T47D (cell line): ENCODE data around the gene AKAP11.

Source experiments
- DNase-seq, 2 experiments: peaks; one replicate each; pipeline versions ENCODE4 v3.0.0 to v3.0.0-alpha.2; 2011 to 2012; ENCODE audit warnings: low read depth in 1 of 2, low spot score in 1 of 2
- JUND ChIP-seq: IDR thresholded peaks from 2 replicates; pipeline ENCODE4 v1.6.1; 2012; ENCODE audit warnings: low read depth
- in situ Hi-C: cut with HindIII; loops from 2 replicates; pipeline ENCODE4 v1.10.0; 2016; ENCODE audit warnings: low sequenced_read_pairs, low pct_unique_long_range_greater_than_20kb

The AKAP11 gene

DNA sequence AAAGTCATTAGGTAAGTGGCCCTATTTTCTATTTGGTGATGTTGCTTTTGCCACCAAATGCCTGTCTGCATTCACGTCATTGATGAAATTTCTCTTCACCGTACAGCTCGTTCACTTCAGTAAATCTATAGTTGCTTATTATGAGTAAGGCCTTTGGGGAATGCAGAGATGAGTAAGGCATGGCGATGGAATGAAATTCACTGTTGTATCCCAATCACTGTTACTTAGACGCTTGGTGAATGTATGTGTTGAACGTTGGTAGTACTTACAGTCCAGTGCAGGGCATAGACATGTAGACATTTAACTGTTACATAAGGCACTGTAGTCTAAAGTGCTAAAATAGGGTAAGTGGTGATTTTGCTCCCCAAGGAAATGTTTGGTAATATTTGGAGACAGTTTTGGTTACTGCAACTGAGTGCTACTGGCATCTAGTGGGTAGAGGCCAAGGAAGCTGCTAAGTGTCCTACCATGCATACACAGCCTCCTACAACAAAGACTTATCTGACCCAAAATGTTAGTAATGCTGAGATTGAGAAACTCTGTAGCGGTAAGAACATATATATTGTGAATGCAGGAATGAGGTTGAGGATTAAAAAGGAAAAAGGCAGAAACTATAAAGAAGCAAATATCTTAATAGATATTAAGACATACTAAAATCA lies 5.8 kb downstream of the AKAP11 start:
- in situ Hi-C loops, result no loop called here
- DNase-seq, result no peak
- no peak for TF ChIP-seq JUND

DNA sequence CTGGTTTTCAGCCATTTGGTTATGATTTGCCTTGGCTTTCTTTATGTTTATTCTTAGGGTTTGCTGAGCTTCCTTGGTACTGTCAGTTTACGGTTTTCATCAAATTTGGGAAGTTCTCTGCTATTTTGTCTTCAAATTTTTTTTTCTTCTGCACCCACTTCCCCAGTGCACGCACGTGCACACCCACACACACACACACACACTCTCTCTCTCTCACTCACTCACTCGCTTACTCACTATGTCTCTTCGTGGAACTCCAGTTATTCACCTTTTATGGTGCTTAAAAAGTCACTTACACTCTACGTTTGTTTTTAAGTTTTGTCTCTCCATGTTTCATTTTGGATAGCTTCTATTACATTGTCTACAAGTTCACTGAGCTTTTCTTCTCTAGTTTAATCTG lies 7.1 kb downstream of the AKAP11 start:
- in situ Hi-C loops, result no loop called here
- TF ChIP-seq JUND, result no peak
- DNase-seq, result no peak

DNA sequence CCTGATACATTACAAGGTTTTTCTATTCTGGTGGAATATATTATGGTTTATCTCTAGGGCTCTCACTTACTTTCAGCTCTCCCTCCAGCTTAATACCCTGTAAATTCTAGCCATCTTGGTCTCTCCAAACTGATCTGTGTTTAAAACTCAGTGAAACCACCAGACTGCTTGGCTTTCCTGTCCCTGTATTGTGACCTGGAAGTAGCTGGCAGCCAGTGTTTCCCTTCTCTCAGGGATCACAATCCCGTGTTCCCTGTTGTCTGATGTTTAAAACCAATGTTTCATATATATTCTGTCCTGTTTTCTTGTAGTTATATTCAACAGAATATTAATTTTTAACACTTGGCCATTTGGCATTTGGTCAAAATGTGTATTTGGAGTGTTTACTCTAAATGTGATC lies 8.0 kb downstream of the AKAP11 start:
- in situ Hi-C loops, result no loop called here
- no peak for DNase-seq
- no peak for TF ChIP-seq JUND

DNA sequence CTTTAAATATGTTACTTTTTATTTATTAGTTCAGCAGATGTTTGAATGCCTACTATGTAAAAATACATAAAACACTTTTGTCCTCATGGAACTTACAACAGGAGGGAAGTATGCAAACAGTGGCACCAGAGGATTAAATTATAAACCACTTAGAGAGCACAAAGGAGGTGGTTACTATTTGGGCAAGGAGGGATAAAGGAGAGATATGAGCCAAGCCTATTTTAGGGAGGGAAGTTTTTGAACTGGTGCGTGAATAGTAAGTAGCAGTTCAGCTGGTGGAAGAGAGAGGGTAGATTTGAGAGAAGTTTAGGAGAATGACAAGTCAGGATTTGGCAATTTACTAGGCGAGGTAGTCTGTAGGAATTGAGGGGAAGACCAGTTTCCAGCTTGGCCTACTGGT lies 8.6 kb downstream of the AKAP11 start:
- no peak for DNase-seq
- in situ Hi-C loops, result no loop called here
- TF ChIP-seq JUND, result no peak

DNA sequence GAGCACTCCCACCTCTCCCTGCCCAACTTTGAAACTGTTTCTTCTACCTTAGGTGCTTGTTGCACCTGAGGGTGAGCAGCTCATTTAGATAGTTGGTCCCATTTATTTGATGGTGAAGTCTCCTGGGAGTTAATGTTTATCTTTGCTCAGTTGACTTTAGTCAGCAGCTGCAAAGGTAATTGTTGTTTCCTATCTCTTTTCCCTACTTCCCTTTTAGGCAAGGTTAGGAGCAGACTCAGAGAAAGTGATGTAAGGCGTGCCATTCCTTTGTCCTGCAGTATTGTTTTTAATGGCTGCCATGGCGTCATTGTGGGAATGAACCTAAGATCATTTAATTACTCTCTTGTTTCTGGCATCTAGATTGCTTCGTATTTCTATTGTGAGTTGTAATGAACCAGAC lies 11.6 kb downstream of the AKAP11 start:
- in situ Hi-C loops, result no loop called here

DNA sequence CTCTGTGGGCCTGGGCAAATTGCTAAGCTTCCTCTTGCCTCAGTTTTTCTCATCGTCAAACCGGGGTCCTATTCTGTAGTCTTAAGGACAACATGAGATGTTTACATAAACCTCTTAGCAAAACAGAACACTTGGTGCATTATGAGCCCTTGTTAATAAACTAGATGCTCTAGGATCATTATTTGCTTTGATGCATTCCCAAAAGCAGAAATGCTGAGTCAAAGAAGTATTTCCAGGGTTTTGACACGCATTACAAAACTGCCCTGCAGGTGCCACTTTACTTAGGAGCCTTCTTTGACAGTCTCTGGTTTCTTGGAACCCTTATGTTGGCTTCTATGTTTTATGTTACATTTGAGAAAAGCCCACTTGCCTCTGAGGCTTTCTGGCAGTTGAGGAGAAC lies 12.1 kb downstream of the AKAP11 start:
- no peak for TF ChIP-seq JUND
- no peak for DNase-seq
- in situ Hi-C loops, result no loop called here

More for the DNA sequence above, 11.6 kb downstream of the AKAP11 start:
- TF ChIP-seq JUND, result no peak
- DNase-seq, result no peak

DNA sequence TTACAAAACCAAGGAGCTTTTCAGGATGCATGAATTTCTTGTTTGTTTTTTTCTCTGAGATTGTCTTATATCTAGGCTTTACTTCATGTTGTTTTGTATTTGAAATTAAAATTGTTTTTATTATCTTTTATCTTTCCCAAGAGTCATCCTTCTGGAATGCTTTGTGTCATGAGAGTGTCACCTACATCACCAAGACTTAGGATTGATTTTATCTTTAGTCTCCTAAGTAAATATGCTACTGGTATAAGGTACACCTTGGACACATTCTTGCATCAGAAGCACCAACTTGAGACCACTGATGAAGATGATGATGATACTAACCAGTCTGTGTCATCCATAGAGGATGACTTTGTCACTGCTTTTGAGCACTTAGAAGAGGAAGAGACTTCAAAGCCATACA lies 26.4 kb downstream of the AKAP11 start:
- in situ Hi-C loops, result no loop called here
- DNase-seq, result no peak
- no peak for TF ChIP-seq JUND

DNA sequence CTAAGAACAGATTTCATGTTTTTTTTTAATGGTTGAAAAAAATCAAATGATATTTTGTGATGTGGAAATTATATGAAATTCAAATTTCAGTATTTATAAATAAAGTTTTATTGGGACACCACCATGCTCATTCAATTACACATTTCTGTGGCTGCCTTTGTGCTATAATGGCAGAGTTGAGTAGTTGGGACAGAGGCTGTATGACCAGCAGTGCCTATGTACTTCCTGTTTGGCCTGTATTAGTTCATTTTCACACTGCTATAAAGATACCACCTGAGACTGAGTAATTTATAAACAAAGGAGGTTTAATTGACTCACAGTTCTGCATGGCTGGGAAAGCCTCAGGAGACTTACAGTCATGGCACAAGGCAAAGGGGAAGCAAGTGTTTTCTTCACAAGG lies 33.6 kb downstream of the AKAP11 start:
- no peak for DNase-seq
- no peak for TF ChIP-seq JUND
- in situ Hi-C loops, result no loop called here

DNA sequence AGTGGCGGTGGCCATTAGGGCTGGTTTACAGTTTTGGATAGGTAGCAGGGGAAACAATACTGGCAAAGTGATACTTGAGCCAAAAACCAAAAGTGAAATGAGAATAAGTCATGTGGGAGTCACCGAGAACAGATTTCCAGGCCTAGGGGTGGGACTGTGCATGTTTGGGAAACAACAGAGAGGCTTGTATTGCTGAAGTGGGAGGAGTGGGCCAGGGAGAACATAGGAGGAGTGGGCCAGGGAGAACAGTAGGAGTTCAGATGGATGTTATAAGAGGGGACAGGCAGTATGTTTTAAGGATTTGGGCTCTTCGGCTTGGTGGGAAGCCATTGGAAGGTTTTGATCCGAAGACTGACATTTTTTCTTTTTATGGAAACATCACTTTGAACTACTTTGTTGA lies 35.5 kb downstream of the AKAP11 start:
- TF ChIP-seq JUND, result no peak
- in situ Hi-C loops, result no loop called here
- DNase-seq, result no peak

DNA sequence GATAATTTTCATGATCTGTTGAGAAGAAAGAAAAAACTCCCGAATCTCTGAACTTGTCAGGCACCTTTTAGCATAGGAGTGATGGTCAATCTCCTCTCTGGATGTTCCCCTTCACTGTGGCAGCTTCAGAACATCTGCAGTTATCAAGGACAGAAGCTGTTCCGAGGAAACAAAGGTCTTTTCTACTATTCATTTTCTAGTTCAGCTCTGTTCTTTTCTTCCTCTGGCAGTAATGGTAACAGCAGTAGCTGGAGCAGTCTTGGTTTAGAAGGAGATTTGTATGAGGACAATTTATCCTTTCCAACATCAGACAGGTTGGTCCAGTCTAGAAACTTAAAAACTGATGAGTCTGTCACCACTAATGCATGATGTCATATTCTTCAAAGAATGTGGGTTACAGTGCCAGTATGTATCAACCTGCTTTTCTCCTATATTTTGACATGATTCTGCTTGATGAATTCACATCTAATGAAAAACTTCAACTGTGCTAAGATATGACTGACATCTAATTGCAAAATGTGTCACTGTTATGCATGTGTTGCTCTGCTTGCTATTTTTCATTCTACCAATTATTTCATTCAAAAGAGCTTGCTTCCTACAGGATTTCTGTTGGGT lies 41.0 kb downstream of the AKAP11 start:
- no peak for TF ChIP-seq JUND
- in situ Hi-C loops, result no loop called here
- no peak for DNase-seq

DNA sequence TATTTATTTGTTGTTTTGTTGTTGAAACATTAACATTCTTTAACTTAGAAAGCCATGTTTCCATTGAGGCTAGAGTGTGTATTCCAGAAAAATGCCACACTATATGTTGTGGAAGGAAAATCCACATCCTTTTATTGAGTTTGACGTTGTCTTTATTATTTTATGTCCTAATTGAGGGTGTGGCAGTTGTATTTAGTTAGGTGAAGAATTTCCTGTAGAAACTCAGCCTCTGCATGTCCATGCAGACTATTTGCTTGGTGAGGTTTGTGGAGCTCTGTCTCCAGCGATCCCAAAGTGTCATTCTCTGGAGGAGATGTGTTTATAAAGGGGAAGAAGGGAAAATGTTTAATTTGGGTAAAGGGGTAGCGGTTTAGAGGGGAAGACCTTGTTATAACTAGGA lies 46.6 kb downstream of the AKAP11 start:
- no peak for DNase-seq
- TF ChIP-seq JUND, result no peak

DNA sequence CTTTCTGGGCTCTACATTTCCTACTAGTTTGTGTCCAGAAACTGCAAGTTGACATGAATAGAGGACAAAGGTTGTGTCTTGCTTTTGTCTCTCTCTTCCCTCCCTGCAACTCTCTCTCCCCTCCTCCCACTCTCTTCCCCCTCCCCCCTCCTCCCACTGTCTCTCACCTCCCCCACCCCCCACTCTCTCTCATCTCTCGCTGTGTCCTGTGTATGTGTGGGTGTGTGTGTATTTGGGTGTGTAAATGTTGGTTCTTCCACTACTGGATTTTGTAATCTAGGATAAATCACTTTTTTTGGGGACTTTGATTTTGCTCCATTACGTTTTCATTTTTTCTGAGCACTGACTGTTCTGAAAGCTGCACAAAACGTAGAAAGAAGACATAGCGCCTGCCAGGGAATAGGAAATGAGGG lies 48.4 kb downstream of the AKAP11 start:
- in situ Hi-C loops, result no loop called here
- no peak for DNase-seq
- no peak for TF ChIP-seq JUND

More for the DNA sequence above, 46.6 kb downstream of the AKAP11 start:
- in situ Hi-C loops, result no loop called here

DNA sequence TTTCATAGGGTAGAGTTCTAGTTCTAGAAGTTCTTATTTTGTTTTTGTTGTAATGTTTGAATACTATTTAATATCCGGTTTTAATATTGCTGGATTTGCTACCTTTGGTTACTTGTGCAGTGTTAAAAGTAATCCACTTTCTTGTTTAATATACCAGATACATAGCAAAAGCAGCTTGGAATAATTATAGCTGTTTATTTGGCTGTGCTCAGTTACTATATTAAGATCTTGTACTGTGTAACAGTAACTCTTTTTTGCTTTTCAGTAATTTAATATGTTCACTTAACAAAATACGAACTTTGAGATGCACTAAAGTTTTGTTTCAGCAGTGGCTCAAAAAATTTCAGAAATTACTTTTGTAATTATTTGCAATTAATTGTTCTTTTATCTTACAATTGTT lies 50.9 kb downstream of the AKAP11 start:
- no peak for TF ChIP-seq JUND
- in situ Hi-C loops, result no loop called here

DNA sequence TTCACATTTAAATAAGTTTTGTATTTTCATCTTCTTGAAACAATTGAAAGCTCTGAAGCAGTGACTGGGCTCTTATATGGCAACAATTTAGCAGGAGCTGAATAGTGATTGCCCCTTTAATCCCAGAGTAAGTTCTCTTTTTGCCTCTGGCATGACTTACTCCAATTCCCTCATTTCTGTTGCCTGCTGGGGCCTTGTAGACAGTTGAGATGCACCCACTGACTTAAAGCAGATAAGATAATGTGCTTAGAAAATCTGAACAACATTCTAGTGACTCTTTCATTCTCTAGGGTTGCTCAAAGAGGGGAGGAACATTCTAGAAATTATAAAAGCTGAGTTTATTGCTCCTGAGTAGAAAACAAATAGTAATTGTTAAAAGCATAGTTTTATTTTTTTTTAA lies 52.8 kb downstream of the AKAP11 start:
- no peak for TF ChIP-seq JUND
- in situ Hi-C loops, result no loop called here
- DNase-seq, result no peak

More for the DNA sequence above, 50.9 kb downstream of the AKAP11 start:
- DNase-seq, result no peak
